Keratinocyte (primary cell): ENCODE data around the gene RANBP10. TPM values are rescaled to one million over a fixed set of nuclear protein-coding genes. Genes with fewer than 3 reads are reported as not detected.
A peak's percentile ranks its signal among the peaks of the same experiment; 100 is the strongest.

Source experiments
- DNase-seq: peaks from one replicate; pipeline ENCODE4 v3.0.0-alpha.2; 2011; ENCODE audit warnings: low read depth, missing footprints, low spot score
- FAIRE-seq: peaks from 2 replicates; lab custom pipeline; 2011; peaks lifted over from hg19 to GRCh38; lab: Jason Lieb, UNC
- H2AFZ ChIP-seq: 2 replicates; pipeline ENCODE4 v1.6.0; 2012; ENCODE audit warnings: low read length, control low read depth, inconsistent platforms; ENCODE audit not compliant: control insufficient read depth
- H3K27ac ChIP-seq: 2 replicates; pipeline ENCODE4 v1.5.1; 2011; ENCODE audit warnings: low read length; ENCODE audit not compliant: control insufficient read depth, insufficient read depth
- H3K27me3 ChIP-seq: 3 replicates; pipeline ENCODE4 v1.6.0; 2011; ENCODE audit warnings: low read length; ENCODE audit not compliant: control insufficient read depth, insufficient read depth; ENCODE audit errors: extremely low read depth
- H3K36me3 ChIP-seq, 2 experiments: 2 replicates in 1 of 2; 3 replicates in 1 of 2; pipeline ENCODE4 v1.5.1; 2011; ENCODE audit warnings: low read length in 2 of 2, mild to moderate bottlenecking in 1 of 2; ENCODE audit not compliant: control insufficient read depth in 2 of 2, insufficient read depth in 2 of 2; ENCODE audit errors: extremely low read depth in 1 of 2
- H3K4me1 ChIP-seq: 3 replicates; pipeline ENCODE4 v1.5.1; 2011; ENCODE audit warnings: low read length; ENCODE audit not compliant: control insufficient read depth, insufficient read depth; ENCODE audit errors: extremely low read depth
- H3K4me2 ChIP-seq: 3 replicates; pipeline ENCODE4 v1.6.0; 2011; ENCODE audit warnings: low read depth, low read length; ENCODE audit not compliant: control insufficient read depth, insufficient read depth; ENCODE audit errors: extremely low read depth
- H3K4me3 ChIP-seq, 3 experiments: fragments of 200-600 bp in 1 of 3; sonication (generic) in 1 of 3; 2 replicates in 2 of 3; 3 replicates in 1 of 3; pipeline ENCODE4 v1.5.1; 2011 to 2016; ENCODE audit warnings: low read length in 3 of 3, mild to moderate bottlenecking in 3 of 3, control low read depth in 2 of 3, inconsistent platforms in 1 of 3, low read depth in 1 of 3, mixed read lengths in 1 of 3, mixed run types in 1 of 3, moderate library complexity in 1 of 3; ENCODE audit not compliant: control insufficient read depth in 2 of 3, insufficient read depth in 2 of 3; ENCODE audit errors: extremely low read depth in 1 of 3
- H3K79me2 ChIP-seq: 2 replicates; pipeline ENCODE4 v1.6.0; 2012; ENCODE audit warnings: low read length; ENCODE audit not compliant: control insufficient read depth, insufficient read depth
- H3K9ac ChIP-seq: 3 replicates; pipeline ENCODE4 v1.6.0; 2011; ENCODE audit warnings: low read length; ENCODE audit not compliant: control insufficient read depth, insufficient read depth; ENCODE audit errors: extremely low read depth
- H3K9me1 ChIP-seq: 3 replicates; pipeline ENCODE4 v1.6.0; 2011; ENCODE audit warnings: low read length; ENCODE audit not compliant: control insufficient read depth, insufficient read depth; ENCODE audit errors: extremely low read depth
- H3K9me3 ChIP-seq: 2 replicates; pipeline ENCODE4 v1.5.1; 2012; ENCODE audit warnings: low read depth, low read length; ENCODE audit not compliant: control insufficient read depth
- H4K20me1 ChIP-seq: 3 replicates; pipeline ENCODE4 v1.6.0; 2011; ENCODE audit warnings: low read length; ENCODE audit not compliant: control insufficient read depth, insufficient read depth; ENCODE audit errors: extremely low read depth
- EZH2 ChIP-seq: IDR thresholded peaks from one replicate; pipeline ENCODE4 v1.6.1; 2012; ENCODE audit warnings: inconsistent platforms, mild to moderate bottlenecking, low read length, moderate library complexity
- dilution Hi-C: fragments of 300-500 bp; cut with MboI; formaldehyde crosslinking; loops from one replicate; pipeline ENCODE4 v1.7.0; 2020; ENCODE audit warnings: low sequenced_read_pairs; ENCODE audit not compliant: extremely low pct_ligation_motif_present
- polyA plus RNA-seq, 5 experiments: library from polyadenylated mRNA; depleted of rRNA in 3 of 5; stranded (reverse) in 3 of 5; stranded (forward) in 1 of 5; unstranded in 1 of 5; fragments of >200 nt; gene quantifications; 1 replicate in 1 of 5; 2 replicates in 3 of 5; 3 replicates in 1 of 5; pipeline versions ENCODE4 v1.2.1 to v1.2.3, GENCODE V29; 2011 to 2012; ENCODE audit warnings: missing spikeins in 2 of 5, low read depth in 1 of 5, low replicate concordance in 1 of 5
- TF ChIP-seq, protein P1 (sequence below), 3 experiments: IDR thresholded peaks in 1 of 3; conservative IDR thresholded peaks in 1 of 3; optimal IDR thresholded peaks in 1 of 3; 2 replicates in 2 of 3; 3 replicates in 1 of 3; pipeline versions ENCODE3 to v1.5.1; 2011; ENCODE audit warnings: low read length in 3 of 3, mild to moderate bottlenecking in 3 of 3, moderate library complexity in 2 of 3, control low read depth in 1 of 3, inconsistent platforms in 1 of 3; ENCODE audit not compliant: insufficient read depth in 2 of 3; ENCODE audit errors: extremely low read depth in 1 of 3

Gene RANBP10
- polyA plus RNA-seq, 1 donor (not counting 4 experiments of a cell fraction or from before 2014, with no cell fraction given) = 9.5 TPM

DNA sequence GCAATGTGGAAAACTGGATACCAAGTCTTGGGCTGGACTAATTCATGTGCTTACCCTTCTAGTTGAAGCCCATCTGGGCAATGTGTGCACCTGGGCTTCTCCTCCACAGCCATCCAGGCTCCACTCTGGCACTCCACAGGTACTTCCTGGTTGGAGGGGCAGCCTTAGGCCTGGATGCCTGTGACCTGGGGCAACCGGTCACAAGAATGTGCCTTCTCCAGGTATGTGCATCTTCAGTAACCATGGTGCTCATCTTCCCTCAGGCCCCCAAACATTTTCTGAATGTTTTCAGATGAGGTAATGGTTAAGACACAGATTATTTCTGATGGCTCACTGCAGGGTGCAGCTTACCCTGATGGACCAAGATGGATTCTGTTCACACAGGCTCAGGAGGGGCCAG, 128.6 kb downstream of the RANBP10 start:
- FAIRE-seq (no peak), DNase-seq (no peak)
- Histone ChIP-seq H2AFZ (no peak overlapping the region), H3K4me3 (no peak overlapping the region), H3K9me1 (no peaks in the 10 kb centered on the region), H3K27me3 (no peaks in the 10 kb centered on the region), H4K20me1 (no peaks in the 10 kb centered on the region), H3K9me3 (no peaks in the 10 kb centered on the region), H3K79me2 (no peaks in the 10 kb centered on the region), H3K9ac (no peak overlapping the region), H3K4me2 (no peak overlapping the region), H3K4me1 (peaks cover 13% of the 10 kb centered on the region), H3K27ac (no peak overlapping the region), H3K36me3 (peaks cover 0 to 5% of the 10 kb centered on the region in 2 experiments)
- no peak for TF ChIP-seq EZH2
- TF ChIP-seq, protein P1, sequence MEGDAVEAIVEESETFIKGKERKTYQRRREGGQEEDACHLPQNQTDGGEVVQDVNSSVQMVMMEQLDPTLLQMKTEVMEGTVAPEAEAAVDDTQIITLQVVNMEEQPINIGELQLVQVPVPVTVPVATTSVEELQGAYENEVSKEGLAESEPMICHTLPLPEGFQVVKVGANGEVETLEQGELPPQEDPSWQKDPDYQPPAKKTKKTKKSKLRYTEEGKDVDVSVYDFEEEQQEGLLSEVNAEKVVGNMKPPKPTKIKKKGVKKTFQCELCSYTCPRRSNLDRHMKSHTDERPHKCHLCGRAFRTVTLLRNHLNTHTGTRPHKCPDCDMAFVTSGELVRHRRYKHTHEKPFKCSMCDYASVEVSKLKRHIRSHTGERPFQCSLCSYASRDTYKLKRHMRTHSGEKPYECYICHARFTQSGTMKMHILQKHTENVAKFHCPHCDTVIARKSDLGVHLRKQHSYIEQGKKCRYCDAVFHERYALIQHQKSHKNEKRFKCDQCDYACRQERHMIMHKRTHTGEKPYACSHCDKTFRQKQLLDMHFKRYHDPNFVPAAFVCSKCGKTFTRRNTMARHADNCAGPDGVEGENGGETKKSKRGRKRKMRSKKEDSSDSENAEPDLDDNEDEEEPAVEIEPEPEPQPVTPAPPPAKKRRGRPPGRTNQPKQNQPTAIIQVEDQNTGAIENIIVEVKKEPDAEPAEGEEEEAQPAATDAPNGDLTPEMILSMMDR (optimal IDR thresholded peaks at IDR 0.05 in 1 of 3, IDR thresholded peaks at IDR 0.05 in 1 of 3, conservative IDR thresholded peaks at IDR 0.05 in 1 of 3; ENCODE audit: extremely low read depth in 1 of 3, insufficient read depth in 2 of 3, low read length in 3 of 3) = no peak
- dilution Hi-C loops = no loop called here

DNA sequence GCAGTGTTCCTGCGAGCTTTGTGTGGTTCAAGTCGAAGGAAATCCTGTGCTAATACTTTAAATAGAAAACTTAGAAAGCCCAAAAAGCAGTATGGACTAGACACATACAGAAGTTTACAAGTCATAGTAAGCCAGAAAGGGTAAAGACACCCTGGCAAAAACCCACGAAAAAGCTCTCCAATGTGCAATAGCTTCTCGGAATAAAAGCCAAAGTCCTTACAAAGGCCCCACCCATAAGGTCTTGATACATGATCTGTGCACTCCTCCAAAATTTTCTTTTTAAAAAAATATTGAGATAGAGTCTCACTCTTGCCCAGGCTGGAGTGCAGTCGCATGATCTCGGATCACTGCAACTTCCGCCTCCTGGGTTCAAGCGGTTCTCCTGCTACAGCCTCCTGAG, 129.4 kb downstream of the RANBP10 start:
- Histone ChIP-seq H3K9me3 (no peaks in the 10 kb centered on the region), H2AFZ (no peak overlapping the region), H3K9me1 (no peaks in the 10 kb centered on the region), H3K36me3 (peaks cover 0 to 5% of the 10 kb centered on the region in 2 experiments), H3K9ac (no peak overlapping the region), H3K4me2 (peak overlapping the region; percentile 1), H3K4me1 (peaks cover 13% of the 10 kb centered on the region), H3K79me2 (no peaks in the 10 kb centered on the region), H3K27ac (no peak overlapping the region), H4K20me1 (no peaks in the 10 kb centered on the region), H3K4me3 (no peak overlapping the region), H3K27me3 (no peaks in the 10 kb centered on the region)
- DNase-seq = no peak
- FAIRE-seq = no peak
- TF ChIP-seq, protein P1 (optimal IDR thresholded peaks at IDR 0.05 in 1 of 3, IDR thresholded peaks at IDR 0.05 in 1 of 3, conservative IDR thresholded peaks at IDR 0.05 in 1 of 3; ENCODE audit: extremely low read depth in 1 of 3, insufficient read depth in 2 of 3, low read length in 3 of 3) = no peak
- TF ChIP-seq EZH2 = no peak
- dilution Hi-C loops = no loop called here
